GM19468 (cell line): Measurements from ENCODE around the gene PLSCR4.
A peak's percentile ranks its signal among the peaks of the same experiment; 100 is the strongest.

Experiments
- ATAC-seq: cut with Tn5 transposase; IDR thresholded peaks from one replicate; pipeline ENCODE4 v1.9.1; 2021; ENCODE audit warnings: mild to moderate bottlenecking, moderate library complexity, moderate number of reproducible peaks; ENCODE audit not compliant: unreplicated experiment; ENCODE audit errors: extremely low read depth

The PLSCR4 gene

GRCh38 chr3:146164506-146164905 lies 86.4 kb downstream of the PLSCR4 start:
- no peak for ATAC-seq

- ATAC-seq = no peak
These were observed 86.8 kb downstream of the PLSCR4 start for GRCh38 chr3:146164071-146164470.

GRCh38 chr3:146163584-146163983 lies 87.3 kb downstream of the PLSCR4 start:
- no peak for ATAC-seq

- no peak for ATAC-seq
These were observed 88.3 kb downstream of the PLSCR4 start for GRCh38 chr3:146162561-146162960.

GRCh38 chr3:146161663-146162002 lies 89.3 kb downstream of the PLSCR4 start:
- ATAC-seq = no peak

- peak; percentile 40 for ATAC-seq
These were observed 89.8 kb downstream of the PLSCR4 start, which contains the start of gene PLOD2 for GRCh38 chr3:146160964-146161662. TSS of gene PLOD2 (minus strand) at chr3:146161184. CDS start at chr3:146160989, 195 bp downstream.

GRCh38 chr3:146160321-146160963 lies 90.5 kb downstream of the PLSCR4 start:
- no peak for ATAC-seq

- ATAC-seq = no peak
These were observed 91.1 kb downstream of the PLSCR4 start for GRCh38 chr3:146159616-146160320.

- ATAC-seq = no peak
These were observed 91.9 kb downstream of the PLSCR4 start for GRCh38 chr3:146159037-146159436.

- no peak for ATAC-seq
These were observed 93.4 kb downstream of the PLSCR4 start for GRCh38 chr3:146157325-146158060.

- no peak for ATAC-seq
These were observed 94.1 kb downstream of the PLSCR4 start for GRCh38 chr3:146156666-146157314.

- ATAC-seq = no peak
These were observed 94.8 kb downstream of the PLSCR4 start for GRCh38 chr3:146156095-146156494.

- ATAC-seq = no peak
These were observed 95.9 kb downstream of the PLSCR4 start for GRCh38 chr3:146154995-146155394.

- ATAC-seq = no peak
These were observed 96.6 kb downstream of the PLSCR4 start for GRCh38 chr3:146154316-146154715.

- no peak for ATAC-seq
These were observed 97.5 kb downstream of the PLSCR4 start for GRCh38 chr3:146153429-146153828.

- ATAC-seq = no peak
These were observed 98.1 kb downstream of the PLSCR4 start for GRCh38 chr3:146152834-146153233.

GRCh38 chr3:146148468-146148931 lies 102.4 kb downstream of the PLSCR4 start:
- ATAC-seq = no peak

GRCh38 chr3:146145642-146146041 lies 105.3 kb downstream of the PLSCR4 start:
- no peak for ATAC-seq

GRCh38 chr3:146142757-146143156 lies 108.1 kb downstream of the PLSCR4 start:
- ATAC-seq = no peak
